ENCODE results near the gene SLC46A1.

- TF ChIP-seq CTCF (conservative IDR thresholded peaks at IDR 0.05; ENCODE audit: low read length) (no peak), EZH2phosphoT487 (IDR thresholded peaks at IDR 0.05; ENCODE audit: borderline replicate concordance) (no peak)
These were observed 37.6 kb downstream of the SLC46A1 start for GRCh38 chr17:28368306-28368831.
